HAP-1 (cell line): ENCODE data around the gene SMARCA2.

Source experiments
- DNase-seq, 2 experiments: peaks; one replicate each; pipeline ENCODE4 v3.0.0-alpha.2; 2016 to 2020; ENCODE audit warnings: low spot score in 2 of 2
- H3K27me3 ChIP-seq: fragments of 250-450 bp; sonication (Bioruptor Pico); 2 replicates; pipeline ENCODE4 v1.5.1; 2020; ENCODE audit warnings: low read depth, mild to moderate bottlenecking, moderate library complexity
- H3K36me3 ChIP-seq: fragments of 250-450 bp; sonication (Bioruptor Pico); replicated peaks from 2 replicates; pipeline ENCODE4 v1.5.1; 2020; ENCODE audit warnings: mild to moderate bottlenecking
- H3K4me1 ChIP-seq: fragments of 250-450 bp; sonication (Bioruptor Pico); 2 replicates; pipeline ENCODE4 v1.5.1; 2020; ENCODE audit warnings: mild to moderate bottlenecking
- H3K4me3 ChIP-seq: fragments of 250-450 bp; sonication (Bioruptor Pico); 2 replicates; pipeline ENCODE4 v1.5.1; 2020; ENCODE audit warnings: mild to moderate bottlenecking, moderate library complexity
- H3K9me3 ChIP-seq: fragments of 250-450 bp; sonication (Bioruptor Pico); 2 replicates; pipeline ENCODE4 v1.5.1; 2020; ENCODE audit warnings: mild to moderate bottlenecking, moderate library complexity
- in situ Hi-C: fragments of 300-500 bp; cut with MboI; formaldehyde crosslinking; loops from 3 replicates; pipeline ENCODE4 v1.14.3; 2020; ENCODE audit warnings: low sequenced_read_pairs, inconsistent platforms, mixed read lengths

Gene SMARCA2

GRCh38 chr9:1996156-1996555 is 19.0 kb upstream of the SMARCA2 start:
- Histone ChIP-seq H3K4me3 (no peak overlapping the region), H3K27me3 (no peaks in the 10 kb centered on the region; the same call in 1 of the 2 replicates), H3K9me3 (no peaks in the 10 kb centered on the region), H3K4me1 (no peaks in the 10 kb centered on the region), H3K36me3 (no peaks in the 10 kb centered on the region)
- no peak for DNase-seq
- in situ Hi-C loops, result no loop called here

- in situ Hi-C loops, result no loop called here
- no peaks in the 10 kb centered on the region; the same call in 1 of the 2 replicates for H3K27me3 ChIP-seq
- H3K36me3 ChIP-seq, result no peaks in the 10 kb centered on the region
- no peaks in the 10 kb centered on the region for H3K9me3 ChIP-seq
- DNase-seq, result no peak
- no peaks in the 10 kb centered on the region for H3K4me1 ChIP-seq
- no peak overlapping the region for H3K4me3 ChIP-seq
Observed at GRCh38 chr9:1997646-1998045, 17.5 kb upstream of the SMARCA2 start.

GRCh38 chr9:1998111-1998510 is 17.0 kb upstream of the SMARCA2 start:
- no peaks in the 10 kb centered on the region for H3K9me3 ChIP-seq
- no peaks in the 10 kb centered on the region for H3K36me3 ChIP-seq
- H3K27me3 ChIP-seq, result no peaks in the 10 kb centered on the region; the same call in 1 of the 2 replicates
- no peaks in the 10 kb centered on the region for H3K4me1 ChIP-seq
- no peak overlapping the region for H3K4me3 ChIP-seq
- no peak for DNase-seq
- in situ Hi-C loops, result no loop called here

- H3K9me3 ChIP-seq, result no peaks in the 10 kb centered on the region
- peaks cover 2% of the 10 kb centered on the region for H3K27me3 ChIP-seq
- no peak for DNase-seq
Observed at GRCh38 chr9:2000314-2000713, 14.8 kb upstream of the SMARCA2 start.

GRCh38 chr9:2008372-2008771 is 6.8 kb upstream of the SMARCA2 start:
- Histone ChIP-seq H3K27me3 (peaks cover 10% of the 10 kb centered on the region), H3K4me1 (no peaks in the 10 kb centered on the region), H3K36me3 (no peaks in the 10 kb centered on the region), H3K9me3 (no peaks in the 10 kb centered on the region), H3K4me3 (no peak overlapping the region)
- in situ Hi-C loops, result no loop called here
- DNase-seq, result no peak

More at GRCh38 chr9:2000314-2000713, 14.8 kb upstream of the SMARCA2 start:
- Histone ChIP-seq H3K4me1 (no peaks in the 10 kb centered on the region), H3K36me3 (no peaks in the 10 kb centered on the region), H3K4me3 (no peak overlapping the region)
- in situ Hi-C loops, result no loop called here

- DNase-seq, result no peak
- Histone ChIP-seq H3K4me1 (no peaks in the 10 kb centered on the region; the same call in 1 of the 2 replicates), H3K36me3 (no peaks in the 10 kb centered on the region), H3K4me3 (no peak overlapping the region), H3K27me3 (peaks cover 7% of the 10 kb centered on the region; the same call in 1 of the 2 replicates), H3K9me3 (no peaks in the 10 kb centered on the region)
- in situ Hi-C loops, result no loop called here
Observed at GRCh38 chr9:2012347-2012746, 2.8 kb upstream of the SMARCA2 start.

- in situ Hi-C loops, result no loop called here
- peaks cover 7% of the 10 kb centered on the region for H3K4me1 ChIP-seq
- H3K9me3 ChIP-seq, result no peaks in the 10 kb centered on the region
- DNase-seq, result no peak
- H3K4me3 ChIP-seq, result peak overlapping the region; percentile 84
- H3K36me3 ChIP-seq, result no peaks in the 10 kb centered on the region
- H3K27me3 ChIP-seq, result peaks cover 7% of the 10 kb centered on the region; the same call in 1 of the 2 replicates
Observed at GRCh38 chr9:2013743-2014475, 1.2 kb upstream of the SMARCA2 start.

GRCh38 chr9:2015581-2016407 is 647 bp downstream of the SMARCA2 start:
- H3K27me3 ChIP-seq, result peaks cover 17% of the 10 kb centered on the region
- peak; percentile 40 to 58 for DNase-seq

GRCh38 chr9:2016408-2017330 is 1.5 kb downstream of the SMARCA2 start:
- H3K4me1 ChIP-seq, result peaks cover 12% of the 10 kb centered on the region
- H3K36me3 ChIP-seq, result no peaks in the 10 kb centered on the region
- peak; percentile 58 to 71 for DNase-seq
- H3K27me3 ChIP-seq, result peaks cover 23% of the 10 kb centered on the region
- in situ Hi-C loops, result no loop called here
- H3K4me3 ChIP-seq, result peak overlapping the region; percentile 84
- H3K9me3 ChIP-seq, result no peaks in the 10 kb centered on the region

More at GRCh38 chr9:2015581-2016407, 647 bp downstream of the SMARCA2 start:
- peak overlapping the region; percentile 84 for H3K4me3 ChIP-seq
- H3K4me1 ChIP-seq, result peaks cover 12% of the 10 kb centered on the region
- H3K9me3 ChIP-seq, result no peaks in the 10 kb centered on the region
- in situ Hi-C loops, result no loop called here
- H3K36me3 ChIP-seq, result no peaks in the 10 kb centered on the region

- Histone ChIP-seq H3K4me1 (peaks cover 12% of the 10 kb centered on the region), H3K36me3 (no peaks in the 10 kb centered on the region), H3K9me3 (no peaks in the 10 kb centered on the region), H3K27me3 (peaks cover 23% of the 10 kb centered on the region), H3K4me3 (peak overlapping the region; percentile 84)
- in situ Hi-C loops, result no loop called here
- DNase-seq, result peak in 1 of 2 experiments; percentile 48
Observed at GRCh38 chr9:2017331-2018161, 2.4 kb downstream of the SMARCA2 start.

GRCh38 chr9:2018162-2018643 is 3.1 kb downstream of the SMARCA2 start:
- Histone ChIP-seq H3K36me3 (no peaks in the 10 kb centered on the region), H3K27me3 (peaks cover 20% of the 10 kb centered on the region), H3K9me3 (no peaks in the 10 kb centered on the region), H3K4me3 (peak overlapping the region; percentile 84), H3K4me1 (peaks cover 12% of the 10 kb centered on the region)
- in situ Hi-C loops, result no loop called here
- DNase-seq, result no peak

GRCh38 chr9:2018764-2019558 is 3.8 kb downstream of the SMARCA2 start:
- in situ Hi-C loops, result no loop called here
- Histone ChIP-seq H3K4me1 (peaks cover 12% of the 10 kb centered on the region), H3K4me3 (no peak overlapping the region), H3K36me3 (no peaks in the 10 kb centered on the region), H3K9me3 (no peaks in the 10 kb centered on the region), H3K27me3 (peaks cover 19% of the 10 kb centered on the region)
- DNase-seq, result peak; percentile 67 to 97
